ENCODE measurements around the gene BCL2L12. TPM values are rescaled to one million over a fixed set of nuclear protein-coding genes. Genes with fewer than 3 reads are reported as not detected.

BCL2L12 gene
- total RNA-seq, 1 experiment from 2014 or later: 145 TPM

GRCh38 chr19:49669516-49669915 lies 3.8 kb downstream of the BCL2L12 start:
- no peak overlapping the region for H2BK5ac ChIP-seq (ENCODE audit: insufficient read length, low read length)
- H3K79me1 ChIP-seq (ENCODE audit: insufficient read depth, low read depth, low read length, poor library complexity, severe bottlenecking): peaks cover 11% of the 10 kb centered on the region
- H3K23ac ChIP-seq (ENCODE audit: insufficient read length, low read depth, low read length): no peak overlapping the region
- no peaks in the 10 kb centered on the region for H3K27me3 ChIP-seq (ENCODE audit: insufficient read depth, low read length)
- H3K27ac ChIP-seq (ENCODE audit: insufficient read length, low read depth, low read length): no peak overlapping the region
- H3T11ph ChIP-seq (ENCODE audit: low read length): no peak overlapping the region
- no peak overlapping the region for H2BK120ac ChIP-seq (ENCODE audit: low read depth, low read length, poor library complexity, severe bottlenecking)
- no peak overlapping the region for H2BK20ac ChIP-seq (ENCODE audit: low read depth, low read length, poor library complexity, severe bottlenecking)
- H3K27ac Mint-ChIP-seq: peak overlapping the region; percentile 8 to 45 (median 34); a peak in 2 of 7 replicates
- H3K4me2 ChIP-seq (ENCODE audit: insufficient read depth, insufficient read length, low read length): no peak overlapping the region
- peaks cover 3% of the 10 kb centered on the region for H3K27me3 Mint-ChIP-seq (ENCODE audit: low read depth)
- H4K91ac ChIP-seq (ENCODE audit: insufficient read length, low read depth, low read length): no peak overlapping the region
- H3K4me3 Mint-ChIP-seq: peak overlapping the region in 1 of 2 experiments; percentile 31; a peak in 2 of 5 replicates
- H3K56ac ChIP-seq (ENCODE audit: insufficient read length, low read depth, low read length): no peak overlapping the region
- H4K8ac ChIP-seq (replicated peaks; ENCODE audit: insufficient read length, low read depth, low read length): no peak overlapping the region
- peaks cover 16% of the 10 kb centered on the region for H3K23me2 ChIP-seq (ENCODE audit: insufficient read length, low read depth, low read length, poor library complexity, severe bottlenecking)
- no peaks in the 10 kb centered on the region for H3K4me1 ChIP-seq (ENCODE audit: insufficient read depth, low read length)
- no peak for TF ChIP-seq CTCF (conservative IDR thresholded peaks at IDR 0.05)
- peaks cover 0 to 1% of the 10 kb centered on the region in 2 experiments; a peak in 2 of 5 replicates for H3K9me3 Mint-ChIP-seq
- no peak overlapping the region for H2AFZ ChIP-seq (ENCODE audit: low read length)
- DNase-seq: no peak
- no peak overlapping the region for H2BK12ac ChIP-seq (ENCODE audit: insufficient read length, low read depth, low read length)
- peaks cover 22 to 48% (median 42%) of the 10 kb centered on the region in 3 experiments; a peak in 6 of 7 replicates for H3K36me3 Mint-ChIP-seq (ENCODE audit: insufficient read depth in 1 of 3, low read depth in 3 of 3)
- H2BK15ac ChIP-seq (ENCODE audit: low read depth, low read length): no peak overlapping the region
- no peak overlapping the region for H4K5ac ChIP-seq (ENCODE audit: insufficient read length, low read depth, low read length)
- no peaks in the 10 kb centered on the region for H4K20me1 ChIP-seq (ENCODE audit: control insufficient read depth, insufficient read depth, insufficient read length)
- H2AK5ac ChIP-seq (ENCODE audit: insufficient read length, low read length): no peak overlapping the region
- no peaks in the 10 kb centered on the region for H3K9me3 ChIP-seq (ENCODE audit: control insufficient read depth, low read depth, low read length)
- H3K18ac ChIP-seq (ENCODE audit: insufficient read length, low read depth, low read length): no peak overlapping the region
- H3K4ac ChIP-seq (ENCODE audit: low read depth, low read length): no peak overlapping the region
- no peak overlapping the region for H3K14ac ChIP-seq (ENCODE audit: insufficient read depth, low read length)
- peaks cover 5% of the 10 kb centered on the region; the same call in 1 of the 2 replicates for H3K79me2 ChIP-seq (ENCODE audit: insufficient read depth, low read length)
- no peak overlapping the region for H3K9ac ChIP-seq (ENCODE audit: extremely low read depth, insufficient read length, low read length)
- H3K4me1 Mint-ChIP-seq: peaks cover 18 to 31% of the 10 kb centered on the region in 2 experiments
- no CpG with 5 or more reads among the region's 3 CpGs for WGBS (ENCODE audit: extremely low coverage, insufficient read length, low lambda C conversion rate)
